GM21786 (cell line): ENCODE data around the gene LCE3D.
"Not testable (repeated sequence)": the region's sequence is repeated elsewhere in the genome, so short reads cannot be mapped to it uniquely, and the experiment has no call there.

ENCODE experiments used
- ATAC-seq: cut with Tn5 transposase; IDR thresholded peaks from one replicate; pipeline ENCODE4 v1.9.1; 2021; ENCODE audit not compliant: unreplicated experiment

Gene LCE3D, protein sequence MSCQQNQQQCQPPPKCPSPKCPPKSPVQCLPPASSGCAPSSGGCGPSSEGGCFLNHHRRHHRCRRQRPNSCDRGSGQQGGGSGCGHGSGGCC

DNA sequence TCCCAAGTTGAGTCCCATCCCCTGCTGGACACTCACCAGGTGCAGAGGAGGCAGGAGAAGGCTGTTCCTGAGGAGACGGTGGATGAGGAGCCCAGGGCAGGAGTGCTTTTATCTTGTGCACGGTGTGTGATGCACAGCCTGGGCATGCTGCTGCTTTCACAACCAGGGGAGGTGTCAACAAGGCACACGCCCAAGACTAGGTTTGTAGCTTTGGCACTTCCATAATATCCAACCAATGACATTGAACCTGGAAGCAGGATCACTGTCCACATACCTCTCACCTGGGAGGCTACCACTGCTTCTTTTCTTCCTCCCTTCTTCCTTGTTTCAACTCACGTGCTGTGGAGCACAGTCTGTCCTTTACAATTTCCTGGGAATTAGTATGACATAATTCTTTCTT, at the start of gene LCE3D:
Gene LCE3D, minus strand, starts transcription at position 84 of the 400 bp plus-strand sequence. CDS start 580 bp downstream, outside the sequence.
- ATAC-seq: no peak

DNA sequence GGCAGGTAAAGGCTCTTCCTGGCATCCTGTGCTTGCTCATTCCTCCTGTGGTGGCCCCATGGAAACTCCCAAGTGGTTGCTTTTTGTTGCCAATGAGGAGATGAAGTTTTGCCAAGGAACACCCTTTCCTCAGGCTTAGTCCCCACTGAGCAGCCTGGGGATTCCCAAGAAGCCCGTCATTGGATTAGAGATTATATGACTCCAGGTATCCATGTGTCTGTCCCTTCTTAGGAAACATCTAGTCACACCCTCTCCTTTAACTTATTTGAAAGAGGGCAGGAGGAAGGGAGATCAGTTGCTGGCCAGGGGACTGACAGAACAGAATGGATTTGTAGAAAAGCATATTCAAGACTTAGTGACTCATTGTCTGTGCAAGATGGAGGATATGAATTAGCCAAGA, 46.4 kb upstream of the LCE3D start:
- no peak for ATAC-seq

DNA sequence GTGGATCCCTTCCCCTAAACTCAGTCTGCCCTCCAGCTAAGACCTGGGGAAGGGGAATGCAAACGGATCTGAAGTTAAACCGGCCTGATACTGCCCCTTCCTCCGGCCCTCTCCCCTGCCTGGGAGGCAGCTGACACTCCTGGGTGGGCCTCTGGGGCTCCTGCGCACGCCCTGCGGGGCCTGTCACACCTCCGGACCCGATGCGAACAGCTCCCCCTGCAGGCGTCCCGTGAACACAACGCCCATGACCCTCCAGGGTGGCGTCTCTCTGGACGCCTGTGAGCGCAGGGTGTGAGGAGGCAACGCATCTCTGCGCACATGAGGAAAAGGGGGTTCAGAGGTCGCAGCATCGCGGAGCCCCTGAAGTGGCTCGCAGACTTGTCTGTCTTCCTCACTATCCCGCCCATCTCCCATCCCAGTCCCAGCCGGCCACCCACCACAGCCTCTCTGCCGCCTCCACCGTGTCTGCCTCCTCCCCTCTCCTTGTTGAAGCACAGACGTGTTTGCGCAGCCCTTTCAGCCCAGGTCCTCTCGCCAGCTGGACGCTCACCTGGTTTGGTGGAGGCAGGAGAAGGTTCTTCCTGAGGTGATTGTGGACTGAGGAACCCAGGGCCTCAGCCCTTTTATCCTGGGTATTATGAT, 43.0 kb upstream of the LCE3D start:
- no peak for ATAC-seq

DNA sequence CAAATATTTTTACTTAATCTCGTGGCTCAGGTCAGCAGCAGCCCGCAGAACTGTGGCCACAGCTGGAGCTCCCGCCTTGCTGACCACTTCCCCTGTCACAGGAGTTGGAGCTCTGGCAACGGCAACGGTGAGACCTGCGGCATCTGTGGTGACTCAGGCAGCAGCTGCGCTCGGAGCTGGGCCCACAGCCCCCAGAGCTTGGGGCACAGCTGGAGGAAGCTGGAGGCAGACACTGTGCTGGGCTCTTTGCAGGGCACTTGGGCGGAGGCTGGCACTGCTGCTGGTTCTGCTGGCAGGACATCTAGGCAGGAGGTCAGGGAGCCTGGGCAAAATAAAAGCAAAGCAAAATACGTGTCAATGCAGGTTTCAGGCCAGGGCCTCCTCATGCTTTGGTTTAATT, 42.5 kb upstream of the LCE3D start, which contains the start of gene LCE3A:
Gene LCE3A, minus strand, starts transcription at position 301 of the 400 bp plus-strand sequence. Its CDS starts 0 bp downstream, at position 301.
- no peak for ATAC-seq

DNA sequence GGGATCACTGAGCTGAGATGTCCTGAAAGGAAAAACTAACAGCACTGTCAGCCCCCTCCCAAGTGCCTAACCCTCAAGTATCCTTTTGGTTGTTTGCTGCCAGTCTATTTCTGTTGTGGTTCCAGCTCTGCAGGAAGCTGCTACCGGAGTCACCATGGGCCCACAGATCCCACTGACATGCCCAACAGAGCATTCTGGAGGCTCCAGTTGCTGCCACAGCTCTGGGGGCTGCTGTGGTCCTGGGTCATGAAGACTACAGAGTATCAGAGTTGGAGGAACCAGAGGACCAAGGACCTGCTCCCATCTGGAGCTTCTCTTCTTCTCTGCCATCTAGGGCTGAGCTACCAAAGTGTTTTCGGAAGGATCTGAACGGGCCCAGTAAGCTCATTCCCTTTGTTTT, 41.7 kb upstream of the LCE3D start:
- no peak for ATAC-seq

DNA sequence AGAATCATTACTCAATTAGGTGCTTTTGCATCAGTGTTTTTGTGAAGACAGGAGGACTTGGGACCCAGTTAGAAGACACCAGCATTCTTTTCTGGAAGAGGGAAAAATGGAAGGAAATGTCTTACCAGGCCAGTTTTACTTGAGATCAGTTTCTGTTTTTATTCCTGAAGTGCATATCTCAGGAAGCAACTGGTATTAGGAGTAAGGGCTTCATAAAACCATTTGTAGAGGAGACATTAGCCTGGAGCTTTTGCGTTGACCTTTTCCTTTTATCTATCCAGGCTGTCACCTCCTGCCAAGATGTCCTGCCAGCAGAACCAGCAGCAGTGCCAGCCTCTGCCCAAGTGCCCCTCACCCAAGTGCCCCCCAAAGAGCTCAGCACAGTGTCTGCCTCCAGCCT, 33.2 kb upstream of the LCE3D start, which contains the start of gene LCE3B:
Gene LCE3B, plus strand, starts transcription at position 301 of the 400 bp plus-strand sequence. Its CDS starts 0 bp downstream, at position 301.
- no peak for ATAC-seq

DNA sequence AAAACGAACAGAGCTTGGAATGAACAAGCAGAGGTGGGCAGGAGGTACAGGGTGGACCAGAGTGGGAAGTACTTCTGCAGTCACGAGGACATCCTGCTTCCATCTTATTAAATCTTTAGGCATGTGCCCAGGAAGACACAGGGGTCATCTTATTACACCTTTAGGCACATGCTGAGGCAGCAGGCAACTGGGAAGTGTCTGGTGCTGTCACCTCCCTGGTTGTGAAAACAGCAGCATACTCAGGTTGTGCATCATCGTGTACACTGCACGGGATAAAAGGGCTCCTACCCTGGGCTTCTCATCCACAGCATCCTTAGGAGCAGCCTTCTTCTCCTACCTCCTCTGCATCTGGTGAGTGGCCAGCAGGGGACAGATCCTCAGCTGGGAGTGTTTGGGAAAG, 19.6 kb upstream of the LCE3D start, which contains the start of gene LCE3C:
Gene LCE3C, plus strand, starts transcription at position 301 of the 400 bp plus-strand sequence. CDS start 498 bp downstream, outside the sequence.
- ATAC-seq: no peak

DNA sequence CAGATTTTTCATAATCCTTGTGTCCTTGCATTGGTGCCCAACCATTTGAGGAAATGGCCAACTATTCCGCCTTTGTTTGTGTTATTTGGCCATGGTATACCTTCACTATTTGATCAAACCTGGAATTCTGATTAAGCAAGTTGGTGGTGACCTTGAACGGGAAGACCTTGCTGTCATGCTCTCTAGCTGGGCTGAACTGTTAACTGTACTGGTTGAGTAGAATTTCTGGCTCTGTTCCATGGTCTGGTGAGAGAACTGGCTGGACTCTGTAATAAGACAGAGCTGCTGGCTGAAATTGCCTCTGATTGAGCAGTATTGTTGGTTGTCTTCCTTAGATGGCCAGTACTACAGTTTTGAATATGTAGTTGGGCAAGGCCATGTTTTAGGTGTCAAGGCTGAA, 16.7 kb upstream of the LCE3D start:
- no peak for ATAC-seq

DNA sequence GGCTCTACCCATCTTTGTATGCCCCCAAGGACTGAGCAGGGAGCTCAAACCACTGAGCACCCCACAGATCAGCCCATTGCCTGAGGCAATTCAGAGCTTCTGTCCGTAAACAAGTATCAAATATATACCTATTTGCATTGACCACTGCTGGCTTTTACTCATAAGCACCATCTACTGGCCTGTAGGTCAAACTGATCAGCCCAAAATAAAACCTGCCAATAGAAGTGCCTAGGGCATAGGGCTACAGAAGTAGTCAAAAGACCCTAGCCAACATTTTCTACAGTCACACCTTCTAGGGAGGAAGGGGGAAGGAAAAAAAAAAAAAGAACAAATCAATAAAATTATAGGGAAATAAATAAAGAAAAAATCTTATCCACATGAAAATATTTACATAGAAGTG, 5.3 kb upstream of the LCE3D start:
- ATAC-seq: no peak

DNA sequence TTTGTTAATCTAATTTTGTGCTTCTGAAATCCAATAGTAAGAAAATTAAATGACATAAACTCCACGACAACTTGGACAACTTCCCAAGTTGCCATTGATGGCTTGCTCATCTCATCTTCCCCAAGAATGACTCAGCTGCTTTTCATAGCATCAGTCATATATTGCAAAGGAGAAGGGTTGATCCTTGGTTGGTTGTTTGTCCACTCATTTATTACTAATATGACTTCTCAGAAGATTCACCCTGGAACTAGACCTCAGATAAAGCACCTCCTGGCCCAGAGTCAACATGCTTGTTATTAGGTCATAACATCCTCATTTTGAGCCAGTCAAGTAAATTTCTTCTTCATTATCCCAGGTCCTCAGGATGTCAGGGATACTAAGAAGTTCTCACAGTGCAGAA, 2.3 kb upstream of the LCE3D start:
- no peak for ATAC-seq

DNA sequence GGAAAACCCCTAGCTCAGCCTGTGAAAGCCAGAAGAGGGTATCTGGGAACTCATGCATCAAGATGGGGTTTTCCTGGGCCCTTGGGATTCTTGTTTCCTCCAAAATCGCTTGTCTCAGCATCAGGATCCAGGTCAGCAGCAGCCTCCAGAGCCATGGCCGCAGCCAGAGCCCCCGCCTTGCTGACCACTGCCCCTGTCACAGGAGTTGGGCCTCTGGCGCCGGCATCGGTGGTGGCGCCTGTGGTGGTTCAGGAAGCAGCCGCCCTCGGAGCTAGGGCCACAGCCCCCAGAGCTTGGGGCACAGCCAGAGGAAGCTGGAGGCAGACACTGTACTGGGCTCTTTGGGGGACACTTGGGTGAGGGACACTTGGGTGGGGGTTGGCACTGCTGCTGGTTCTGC, 790 bp downstream of the LCE3D start:
- not testable (repeated sequence) for ATAC-seq

DNA sequence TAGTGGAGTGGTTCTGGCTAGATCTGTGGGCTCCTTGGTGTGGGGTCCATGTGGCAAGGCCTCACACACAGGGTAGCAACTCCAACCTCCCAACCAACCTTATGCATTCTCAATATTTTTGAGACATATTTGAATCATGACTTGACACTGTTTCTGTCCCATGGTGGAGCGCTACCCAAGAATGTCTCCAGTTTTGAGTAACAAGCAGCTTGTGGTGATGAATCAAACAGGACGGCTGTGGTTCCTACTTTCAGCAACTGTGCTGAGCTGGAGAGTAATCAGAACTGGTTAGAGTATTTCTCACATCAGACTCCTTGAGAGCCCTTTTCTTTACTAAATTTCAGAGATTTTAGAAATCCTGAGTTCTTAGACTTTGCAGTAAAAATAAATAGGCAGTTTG, 3.1 kb downstream of the LCE3D start:
- ATAC-seq: no peak

DNA sequence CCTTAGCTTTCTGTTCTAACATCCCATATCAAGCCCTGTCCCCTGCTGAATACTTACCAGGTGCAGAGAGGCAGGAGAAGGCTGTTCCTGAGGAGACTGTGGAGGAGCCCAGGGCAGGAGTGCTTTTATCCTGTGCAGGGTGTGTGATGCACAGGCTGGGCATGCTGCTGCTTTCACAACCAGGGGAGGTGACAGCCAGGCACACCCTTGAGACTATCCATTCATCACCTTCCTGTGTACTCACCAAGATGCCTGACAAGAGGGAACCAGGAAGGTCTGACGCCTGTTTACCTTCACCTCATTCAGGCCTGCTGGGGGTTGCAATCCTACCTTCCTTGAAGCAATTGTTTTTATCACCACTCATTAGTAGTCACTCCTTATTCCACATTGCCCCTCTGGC, 13.6 kb downstream of the LCE3D start, which contains the start of gene LCE3E:
Gene LCE3E, minus strand, starts transcription at position 100 of the 400 bp plus-strand sequence. CDS start 572 bp downstream, outside the sequence.
- no peak for ATAC-seq

DNA sequence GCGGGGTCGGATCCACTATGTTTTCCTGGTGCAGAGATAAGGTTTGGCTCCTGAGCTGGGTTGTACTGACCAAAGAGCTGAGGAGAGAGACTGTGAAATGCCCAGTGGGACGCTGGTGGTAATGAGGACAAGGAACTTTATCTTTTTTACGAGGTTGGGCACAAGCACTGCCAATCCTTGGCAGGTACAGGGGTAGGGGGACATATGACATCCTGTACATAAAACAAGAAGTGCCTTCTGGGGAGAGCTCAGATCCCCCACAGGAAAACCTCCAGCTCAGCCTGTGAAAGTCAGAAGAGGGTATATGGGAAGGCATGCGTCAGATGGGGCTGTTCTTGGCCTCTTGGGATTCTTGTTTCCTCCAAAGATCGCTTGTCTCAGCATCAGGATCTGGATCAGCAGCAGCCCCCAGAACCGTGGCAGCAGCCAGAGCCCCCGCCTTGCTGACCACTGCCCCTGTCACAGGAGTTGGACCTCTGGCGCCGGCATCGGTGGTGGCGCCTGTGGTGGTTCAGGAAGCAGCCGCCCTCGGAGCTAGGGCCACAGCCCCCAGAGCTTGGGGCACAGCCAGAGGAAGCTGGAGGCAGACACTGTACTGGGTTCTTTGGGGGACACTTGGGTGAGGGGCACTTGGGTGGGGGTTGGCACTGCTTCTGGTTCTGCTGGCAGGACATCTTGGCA, 14.6 kb downstream of the LCE3D start:
- ATAC-seq: no peak

DNA sequence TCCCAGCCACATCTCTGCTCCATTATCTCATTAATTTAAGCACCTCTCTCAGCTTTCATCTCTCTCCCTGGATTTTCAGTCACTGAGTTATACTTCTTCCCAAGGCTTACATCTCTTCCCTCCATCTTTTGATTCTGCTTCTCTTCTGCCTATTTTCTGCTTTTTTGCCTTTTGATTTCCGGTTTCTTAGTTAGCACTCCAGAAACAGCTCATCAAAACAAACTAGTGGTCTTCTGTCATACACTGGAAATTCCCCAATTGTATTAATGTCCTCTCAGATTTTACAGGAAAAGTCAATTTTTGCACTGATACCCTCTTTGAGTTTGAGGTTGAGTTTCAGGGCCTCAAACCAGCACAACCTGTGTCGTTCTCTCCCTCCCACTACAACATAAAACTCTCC, 15.2 kb downstream of the LCE3D start:
- no peak for ATAC-seq

DNA sequence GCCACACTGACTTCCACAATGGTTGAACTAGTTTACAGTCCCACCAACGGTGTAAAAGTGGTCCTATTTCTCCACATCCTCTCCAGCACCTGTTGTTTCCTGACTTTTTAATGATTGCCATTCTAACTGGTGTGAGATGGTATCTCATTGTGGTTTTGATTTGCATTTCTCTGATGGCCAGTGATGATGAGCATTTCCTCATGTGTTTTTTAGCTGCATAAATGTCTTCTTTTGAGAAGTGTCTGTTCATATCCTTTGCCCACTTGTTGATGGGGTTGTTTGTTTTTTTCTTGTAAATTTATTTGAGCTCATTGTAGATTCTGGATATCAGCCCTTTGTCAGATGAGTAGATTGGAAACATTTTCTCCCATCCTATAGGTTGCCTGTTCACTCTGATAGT, 32.0 kb downstream of the LCE3D start:
- ATAC-seq: not testable (repeated sequence)

DNA sequence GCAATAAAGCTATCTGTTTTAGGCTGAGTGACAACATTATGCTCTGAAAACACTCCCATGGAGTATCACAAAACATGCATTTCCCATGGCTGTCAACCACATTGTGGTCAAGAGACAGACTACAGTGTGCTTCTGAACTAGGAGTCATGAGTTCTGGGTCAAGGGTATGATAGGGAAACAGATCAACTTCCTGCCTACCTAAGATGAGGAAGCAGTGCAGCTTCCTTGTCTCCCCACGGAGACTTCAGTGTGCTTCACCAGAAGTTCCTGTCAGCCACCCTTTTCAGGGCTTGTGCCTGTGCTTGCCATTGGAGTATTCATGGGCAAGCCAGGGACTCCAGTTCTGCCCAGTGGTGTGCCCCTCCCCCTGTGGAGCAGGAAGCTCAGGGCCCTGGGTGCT, 33.6 kb downstream of the LCE3D start:
- no peak for ATAC-seq

DNA sequence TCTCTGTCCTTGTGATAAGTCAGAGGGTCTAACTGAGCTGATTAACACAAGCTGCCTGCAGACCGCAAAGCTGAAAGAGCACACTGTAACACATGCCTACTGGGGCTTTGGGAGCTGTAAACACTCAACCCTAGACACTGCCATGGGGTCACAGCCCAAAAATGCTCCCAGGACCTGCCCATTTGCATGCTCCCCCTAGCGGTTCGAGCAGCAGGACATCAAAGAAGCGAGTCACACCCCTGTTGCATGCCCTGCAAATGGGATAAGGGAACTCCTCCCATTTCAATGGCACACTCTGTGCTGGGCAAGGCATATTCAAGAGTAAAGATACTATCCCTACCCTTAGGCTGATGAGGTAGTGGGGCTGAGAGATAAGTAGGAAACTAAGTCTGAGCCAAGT, 36.5 kb downstream of the LCE3D start:
- no peak for ATAC-seq

DNA sequence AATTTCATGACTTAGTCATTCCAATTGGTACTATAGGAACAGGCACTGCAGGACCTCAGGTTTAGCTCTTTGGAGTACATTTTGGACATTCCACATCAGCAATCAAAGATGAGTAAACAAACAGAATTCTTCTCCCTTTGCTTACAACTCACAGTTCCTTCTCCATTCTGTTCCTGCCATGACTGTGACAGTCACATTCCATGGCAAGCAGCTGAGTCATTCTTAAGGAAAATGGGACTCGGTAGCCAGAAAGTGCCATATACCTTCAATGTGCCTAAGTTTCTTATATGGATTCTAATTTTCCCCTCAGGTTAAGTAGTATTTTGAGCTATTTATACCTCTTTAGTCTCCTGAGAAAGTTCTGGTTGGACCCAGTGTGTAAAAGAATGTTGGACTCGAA, 40.4 kb downstream of the LCE3D start:
- no peak for ATAC-seq

DNA sequence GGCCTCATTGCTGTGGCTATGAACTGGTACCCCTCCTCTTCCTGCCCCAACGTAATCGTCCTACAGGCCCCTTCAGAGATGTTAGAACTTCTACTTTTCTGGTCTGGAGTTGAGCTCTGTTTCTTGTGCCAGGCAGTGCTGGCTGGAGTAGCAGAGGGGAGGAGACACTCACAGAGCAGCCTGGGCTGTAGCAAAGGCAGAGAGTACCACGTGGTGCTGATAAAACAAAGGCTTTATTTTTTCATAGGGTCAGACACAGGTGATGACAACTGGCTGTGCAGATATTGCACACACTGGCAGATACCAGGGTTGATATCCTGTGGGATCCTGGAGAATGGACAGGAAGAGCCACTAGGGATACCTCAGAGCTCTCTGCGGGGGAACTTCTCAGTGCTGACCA, 42.8 kb downstream of the LCE3D start:
- ATAC-seq: no peak

DNA sequence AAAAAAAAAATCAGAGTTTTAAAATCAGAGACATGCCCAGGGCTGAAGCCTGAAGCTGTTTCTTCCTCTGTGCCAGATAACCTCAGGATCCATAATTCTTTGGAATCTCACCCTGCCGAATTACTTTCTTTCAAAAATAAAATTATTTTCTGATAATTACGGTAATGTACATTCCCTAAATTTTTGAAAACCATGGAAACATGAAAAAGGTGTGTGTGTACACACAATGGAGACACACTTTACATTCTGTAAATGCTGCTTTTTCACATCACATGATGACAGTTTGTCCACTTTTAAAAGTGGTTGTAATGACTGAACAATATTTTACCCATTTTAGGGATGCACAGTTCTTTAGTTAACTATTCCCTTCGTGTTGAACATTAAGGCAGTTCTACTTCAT, 44.5 kb downstream of the LCE3D start:
- ATAC-seq: no peak

DNA sequence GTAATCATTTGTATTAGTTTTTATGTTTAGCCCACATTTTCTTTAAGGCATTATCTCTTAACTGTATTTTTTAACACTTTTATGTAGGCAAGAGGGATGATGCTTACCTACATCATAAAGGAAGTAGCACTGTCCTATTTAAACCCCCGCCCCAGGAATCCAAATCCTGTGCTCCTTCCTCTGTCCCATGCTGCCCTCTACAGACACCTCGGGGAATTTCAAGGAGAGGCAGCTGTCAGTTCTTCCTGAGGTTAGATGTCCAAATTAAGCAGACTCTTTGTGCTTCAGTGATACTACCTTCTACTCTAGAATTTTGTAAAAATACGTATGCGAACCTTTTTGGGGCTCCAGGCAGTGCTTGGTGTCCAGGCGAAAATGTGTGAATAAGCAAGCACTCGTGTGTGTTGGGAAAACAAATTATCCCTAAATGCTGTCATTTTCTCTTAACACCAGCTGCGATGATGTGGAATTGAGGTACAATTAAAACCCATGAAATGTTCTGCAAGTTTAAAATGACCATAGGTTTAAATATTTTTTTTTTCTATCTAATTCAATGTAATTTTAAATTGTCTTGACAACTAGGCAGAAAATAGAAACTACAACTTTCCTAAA, 46.9 kb downstream of the LCE3D start:
- no peak for ATAC-seq
